Osteoblast (primary cell): ENCODE measurements around the gene CMTM4. TPM values are rescaled to one million over a fixed set of nuclear protein-coding genes. Genes with fewer than 3 reads are reported as not detected.

Source experiments
- DNase-seq: peaks from one replicate; pipeline ENCODE4 v3.0.0; 2011; ENCODE audit warnings: low spot score, mixed read lengths; ENCODE audit not compliant: insufficient read length; ENCODE audit errors: missing footprints
- H2AFZ ChIP-seq: 2 replicates; pipeline ENCODE4 v1.6.0; 2011; ENCODE audit warnings: mild to moderate bottlenecking, low read length
- H3K27ac ChIP-seq: 2 replicates; pipeline ENCODE4 v1.5.1; 2011; ENCODE audit warnings: mild to moderate bottlenecking, low read depth, low read length, moderate library complexity
- H3K27me3 ChIP-seq: 2 replicates; pipeline ENCODE4 v1.6.0; 2012; ENCODE audit warnings: mild to moderate bottlenecking, control low read depth, inconsistent platforms, low read length, moderate library complexity; ENCODE audit not compliant: insufficient read depth
- H3K36me3 ChIP-seq: 2 replicates; pipeline ENCODE4 v1.5.1; 2011; ENCODE audit warnings: mild to moderate bottlenecking, low read length, control low read depth, moderate library complexity; ENCODE audit not compliant: insufficient read depth
- H3K4me1 ChIP-seq: 2 replicates; pipeline ENCODE4 v1.5.1; 2011; ENCODE audit warnings: mild to moderate bottlenecking, low read length, control low read depth, moderate library complexity; ENCODE audit not compliant: insufficient read depth
- H3K4me2 ChIP-seq: 2 replicates; pipeline ENCODE4 v1.6.0; 2011; ENCODE audit warnings: mild to moderate bottlenecking, low read length; ENCODE audit not compliant: insufficient read depth
- H3K4me3 ChIP-seq: fragments of 200-600 bp; sonication (generic); 3 replicates; pipeline ENCODE4 v1.5.1; 2012; ENCODE audit warnings: mild to moderate bottlenecking, low read length, inconsistent platforms; ENCODE audit not compliant: insufficient read depth
- H3K79me2 ChIP-seq: 2 replicates; pipeline ENCODE4 v1.6.0; 2012; ENCODE audit warnings: mild to moderate bottlenecking, low read length, control low read depth, inconsistent platforms; ENCODE audit not compliant: insufficient read depth
- H3K9me3 ChIP-seq: 2 replicates; pipeline ENCODE4 v1.5.1; 2011; ENCODE audit warnings: low read depth, low read length, control low read depth
- H4K20me1 ChIP-seq: 2 replicates; pipeline ENCODE4 v1.6.0; 2012; ENCODE audit warnings: mild to moderate bottlenecking, low read length, control low read depth; ENCODE audit not compliant: insufficient read depth
- total RNA-seq: library from RNA; depleted of rRNA; stranded (reverse); fragments of >200 nt; gene quantifications from 2 replicates; pipeline ENCODE4 v1.2.3, GENCODE V29; 2012
- TF ChIP-seq, protein P1 (sequence below): IDR thresholded peaks from 2 replicates; pipeline ENCODE4 v1.5.1; 2011; ENCODE audit warnings: mild to moderate bottlenecking, low read depth, low read length, moderate library complexity; ENCODE audit errors: extremely low read depth

Gene CMTM4
- total RNA-seq, 1 donor: 42.7 TPM

DNA sequence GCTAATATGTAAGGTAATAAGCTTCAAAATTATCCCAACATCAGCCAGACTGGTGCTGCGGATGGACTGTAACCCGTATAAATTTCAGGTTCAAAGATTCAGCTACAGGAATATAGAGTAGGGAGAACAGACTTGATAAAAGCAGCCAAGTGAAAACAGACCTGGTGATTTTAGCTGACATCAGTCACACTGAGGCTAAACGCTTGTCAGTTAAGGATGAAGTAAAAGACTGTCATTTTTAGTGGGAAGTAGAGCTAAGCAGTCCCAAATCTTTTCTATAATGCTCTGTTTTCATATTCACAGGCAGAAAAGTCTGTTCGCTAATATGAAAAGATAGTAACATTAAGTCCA, 35.4 kb downstream of the CMTM4 start:
- Histone ChIP-seq H3K4me1 (peaks cover 33% of the 10 kb centered on the region), H4K20me1 (no peaks in the 10 kb centered on the region), H3K4me3 (no peak overlapping the region), H2AFZ (peak overlapping the region; percentile 47), H3K27ac (peak overlapping the region; percentile 67), H3K27me3 (no peaks in the 10 kb centered on the region), H3K4me2 (peak overlapping the region; percentile 52), H3K9me3 (no peaks in the 10 kb centered on the region), H3K36me3 (no peaks in the 10 kb centered on the region), H3K79me2 (peaks cover 8% of the 10 kb centered on the region)
- no peak for DNase-seq
- TF ChIP-seq, protein P1, sequence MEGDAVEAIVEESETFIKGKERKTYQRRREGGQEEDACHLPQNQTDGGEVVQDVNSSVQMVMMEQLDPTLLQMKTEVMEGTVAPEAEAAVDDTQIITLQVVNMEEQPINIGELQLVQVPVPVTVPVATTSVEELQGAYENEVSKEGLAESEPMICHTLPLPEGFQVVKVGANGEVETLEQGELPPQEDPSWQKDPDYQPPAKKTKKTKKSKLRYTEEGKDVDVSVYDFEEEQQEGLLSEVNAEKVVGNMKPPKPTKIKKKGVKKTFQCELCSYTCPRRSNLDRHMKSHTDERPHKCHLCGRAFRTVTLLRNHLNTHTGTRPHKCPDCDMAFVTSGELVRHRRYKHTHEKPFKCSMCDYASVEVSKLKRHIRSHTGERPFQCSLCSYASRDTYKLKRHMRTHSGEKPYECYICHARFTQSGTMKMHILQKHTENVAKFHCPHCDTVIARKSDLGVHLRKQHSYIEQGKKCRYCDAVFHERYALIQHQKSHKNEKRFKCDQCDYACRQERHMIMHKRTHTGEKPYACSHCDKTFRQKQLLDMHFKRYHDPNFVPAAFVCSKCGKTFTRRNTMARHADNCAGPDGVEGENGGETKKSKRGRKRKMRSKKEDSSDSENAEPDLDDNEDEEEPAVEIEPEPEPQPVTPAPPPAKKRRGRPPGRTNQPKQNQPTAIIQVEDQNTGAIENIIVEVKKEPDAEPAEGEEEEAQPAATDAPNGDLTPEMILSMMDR: no peak

DNA sequence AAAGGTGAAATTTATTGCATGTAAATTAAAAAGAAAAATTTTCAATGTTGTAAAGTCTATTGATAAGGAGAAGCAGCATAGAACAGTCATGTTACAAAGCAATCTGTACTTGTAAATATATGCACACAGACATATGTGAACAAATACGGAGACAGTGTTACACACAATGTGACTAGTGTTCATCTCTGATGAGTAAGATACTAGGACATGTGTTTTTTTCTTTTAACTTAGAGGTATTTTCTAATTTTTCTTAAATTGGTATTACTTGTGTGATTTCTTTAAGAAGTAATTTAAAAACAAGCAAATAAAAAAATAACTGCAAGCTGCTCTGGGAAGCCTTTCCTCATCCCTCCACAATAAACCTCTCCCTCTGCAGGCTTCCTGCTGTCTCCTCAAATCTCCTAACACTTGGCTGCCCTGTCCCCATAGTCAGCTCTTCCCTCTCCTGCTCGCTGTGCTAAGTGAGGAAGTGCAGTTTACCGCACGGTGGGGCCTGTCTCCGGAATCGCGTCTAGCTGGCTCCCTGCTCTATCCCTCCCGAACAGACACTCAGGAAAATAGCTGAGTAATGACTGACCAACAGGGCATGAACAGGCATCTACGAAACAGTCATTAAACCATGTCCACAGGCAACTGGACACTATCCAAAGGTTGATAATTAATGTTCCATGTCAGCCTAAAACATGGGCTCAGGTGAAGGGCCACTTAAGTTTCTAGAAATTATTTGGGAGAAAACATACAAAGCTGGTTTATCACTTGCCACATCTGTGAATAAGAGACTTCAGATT, 35.9 kb downstream of the CMTM4 start:
- Histone ChIP-seq H3K36me3 (no peaks in the 10 kb centered on the region), H2AFZ (peak overlapping the region; percentile 47), H4K20me1 (no peaks in the 10 kb centered on the region), H3K27ac (peak overlapping the region; percentile 67), H3K9me3 (no peaks in the 10 kb centered on the region), H3K4me3 (no peak overlapping the region), H3K4me1 (peaks cover 35% of the 10 kb centered on the region), H3K79me2 (peaks cover 8% of the 10 kb centered on the region), H3K4me2 (peak overlapping the region; percentile 52), H3K27me3 (no peaks in the 10 kb centered on the region)
- DNase-seq: peak; percentile 83
- TF ChIP-seq, protein P1: peak; percentile 30

DNA sequence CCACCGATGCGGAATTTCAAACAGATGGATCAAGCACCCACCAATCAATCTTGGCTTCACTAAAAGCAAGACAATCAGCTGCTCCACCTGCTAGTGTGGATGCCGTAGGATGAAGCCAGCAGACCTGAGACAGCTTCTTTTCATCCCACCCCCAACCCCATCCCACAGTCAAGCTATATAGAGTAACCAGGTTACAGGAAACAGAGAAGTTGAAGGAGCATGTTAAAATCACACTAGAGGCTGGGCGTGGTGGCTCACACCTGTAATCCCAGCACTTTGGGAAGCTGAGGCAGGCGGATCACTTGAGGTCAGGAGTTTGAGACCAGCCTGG, 37.7 kb downstream of the CMTM4 start:
- Histone ChIP-seq H2AFZ (no peak overlapping the region), H3K36me3 (no peaks in the 10 kb centered on the region), H3K27ac (no peak overlapping the region), H3K79me2 (peaks cover 5% of the 10 kb centered on the region), H3K4me3 (no peak overlapping the region), H3K4me2 (no peak overlapping the region), H4K20me1 (no peaks in the 10 kb centered on the region), H3K27me3 (no peaks in the 10 kb centered on the region), H3K4me1 (peaks cover 40% of the 10 kb centered on the region), H3K9me3 (no peaks in the 10 kb centered on the region)
- TF ChIP-seq, protein P1: no peak
- DNase-seq: no peak

DNA sequence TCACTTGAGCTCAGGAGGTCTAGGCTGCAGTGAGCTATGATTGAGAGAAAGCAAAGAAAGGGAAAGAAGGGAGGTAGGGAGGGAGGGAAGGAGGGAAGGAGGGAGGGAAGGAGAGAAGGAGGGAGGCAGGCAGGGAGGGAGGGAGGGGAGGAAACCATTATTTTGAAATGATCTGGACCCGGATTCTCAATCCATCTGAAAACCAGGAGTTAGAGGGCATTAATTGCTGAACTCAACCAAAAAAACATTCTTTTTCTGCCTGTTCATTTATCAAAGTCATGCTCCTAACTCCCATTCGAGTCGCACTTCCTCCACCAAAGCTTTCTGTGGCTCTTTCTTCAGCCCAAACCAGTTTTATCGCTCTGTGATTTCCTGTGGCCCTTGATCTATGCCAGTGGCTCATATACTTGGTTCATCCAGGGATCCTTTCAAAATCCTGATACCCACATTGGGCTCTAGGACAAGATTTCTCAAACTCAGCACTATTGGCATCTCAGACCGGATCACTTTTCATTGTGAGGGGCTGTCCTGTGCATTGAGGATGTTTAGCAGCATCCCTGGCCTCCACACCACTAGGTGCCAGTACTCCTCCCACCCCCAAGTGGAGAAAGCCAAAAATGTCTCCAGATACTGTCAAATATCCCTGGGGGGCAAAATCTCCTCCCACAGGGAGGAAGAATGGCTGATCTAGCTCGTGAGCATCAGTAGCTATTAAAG, 38.2 kb downstream of the CMTM4 start:
- H3K9me3 ChIP-seq: no peaks in the 10 kb centered on the region
- H3K4me1 ChIP-seq: peaks cover 43% of the 10 kb centered on the region
- no peaks in the 10 kb centered on the region for H3K27me3 ChIP-seq
- no peak overlapping the region for H3K4me2 ChIP-seq
- no peak overlapping the region for H2AFZ ChIP-seq
- H4K20me1 ChIP-seq: no peaks in the 10 kb centered on the region
- peaks cover 5% of the 10 kb centered on the region for H3K79me2 ChIP-seq
- no peak overlapping the region for H3K27ac ChIP-seq
- DNase-seq: no peak
- H3K36me3 ChIP-seq: no peaks in the 10 kb centered on the region
- no peak overlapping the region for H3K4me3 ChIP-seq
- TF ChIP-seq, protein P1: no peak
